T-helper 2 cell treated with Interferon-gamma antibody and Interleukin-4, amounts not matched to agents 5 μg/mL and 100 μg/mL, for 36 hours (primary cell): ENCODE measurements around the gene BSCL2.

Source experiments
- DNase-seq: peaks from one replicate; pipeline ENCODE4 v3.0.0; 2021; ENCODE audit warnings: low spot score
- H3K27ac Mint-ChIP-seq: one replicate; pipeline ENCODE4 v1.8.0; 2021; ENCODE audit warnings: mild to moderate bottlenecking, mixed read lengths
- H3K27me3 Mint-ChIP-seq: one replicate; pipeline ENCODE4 v1.8.0; 2021; ENCODE audit warnings: low read depth, mixed read lengths
- H3K36me3 Mint-ChIP-seq: one replicate; pipeline ENCODE4 v1.8.0; 2021; ENCODE audit warnings: low read depth, mixed read lengths
- H3K4me1 Mint-ChIP-seq: one replicate; pipeline ENCODE4 v1.8.0; 2021; ENCODE audit warnings: low read depth, mixed read lengths
- H3K4me3 Mint-ChIP-seq: one replicate; pipeline ENCODE4 v1.8.0; 2022; ENCODE audit warnings: mild to moderate bottlenecking, moderate library complexity, mixed read lengths
- H3K9me3 Mint-ChIP-seq: one replicate; pipeline ENCODE4 v1.8.0; 2021; ENCODE audit warnings: mixed read lengths

The BSCL2 gene

GRCh38 chr11:62647609-62648005, 59.6 kb downstream of the BSCL2 start:
- H3K4me3 Mint-ChIP-seq = no peak overlapping the region
- peaks cover 34% of the 10 kb centered on the region for H3K36me3 Mint-ChIP-seq
- H3K4me1 Mint-ChIP-seq = peaks cover 15% of the 10 kb centered on the region
- H3K27ac Mint-ChIP-seq = no peak overlapping the region
- no peaks in the 10 kb centered on the region for H3K9me3 Mint-ChIP-seq
- H3K27me3 Mint-ChIP-seq = no peaks in the 10 kb centered on the region
- no peak for DNase-seq

GRCh38 chr11:62646825-62647608, 60.2 kb downstream of the BSCL2 start:
- H3K4me3 Mint-ChIP-seq = peak overlapping the region; percentile 99

GRCh38 chr11:62645946-62646824, 61.0 kb downstream of the BSCL2 start, which contains the start of gene GANAB:
TSS of gene GANAB (minus strand) at chr11:62646613. CDS start at chr11:62646599, 14 bp downstream.
- H3K27ac Mint-ChIP-seq = peak within 1 kb of the TSS; percentile 97
- peaks cover 18% of the 10 kb centered on the region for H3K4me1 Mint-ChIP-seq
- peak; percentile 99 for DNase-seq
- H3K4me3 Mint-ChIP-seq = peak within 1 kb of the TSS; percentile 99
- H3K9me3 Mint-ChIP-seq = no peaks in the 10 kb centered on the region
- peaks cover 33% of the 10 kb centered on the region for H3K36me3 Mint-ChIP-seq
- no peaks in the 10 kb centered on the region for H3K27me3 Mint-ChIP-seq

More at GRCh38 chr11:62646825-62647608, 60.2 kb downstream of the BSCL2 start:
- no peak for DNase-seq
- Mint-ChIP-seq H3K27ac (peak overlapping the region; percentile 97), H3K36me3 (peaks cover 33% of the 10 kb centered on the region), H3K9me3 (no peaks in the 10 kb centered on the region), H3K27me3 (no peaks in the 10 kb centered on the region), H3K4me1 (peaks cover 13% of the 10 kb centered on the region)

- H3K27ac Mint-ChIP-seq = peak overlapping the region; percentile 97
- H3K27me3 Mint-ChIP-seq = no peaks in the 10 kb centered on the region
- peak overlapping the region; percentile 99 for H3K4me3 Mint-ChIP-seq
- DNase-seq = no peak
- no peaks in the 10 kb centered on the region for H3K9me3 Mint-ChIP-seq
- peaks cover 36% of the 10 kb centered on the region for H3K36me3 Mint-ChIP-seq
- peaks cover 21% of the 10 kb centered on the region for H3K4me1 Mint-ChIP-seq
These were observed 61.6 kb downstream of the BSCL2 start for GRCh38 chr11:62645671-62645945.

- Mint-ChIP-seq H3K4me1 (peaks cover 28% of the 10 kb centered on the region), H3K4me3 (peak overlapping the region; percentile 27), H3K27ac (no peak overlapping the region), H3K27me3 (no peaks in the 10 kb centered on the region), H3K36me3 (peaks cover 37% of the 10 kb centered on the region), H3K9me3 (no peaks in the 10 kb centered on the region)
- DNase-seq = no peak
These were observed 63.0 kb downstream of the BSCL2 start for GRCh38 chr11:62644220-62644619.
